HG02642 (cell line): ENCODE measurements around the gene MORC1.
"Not testable (repeated sequence)": the region's sequence is repeated elsewhere in the genome, so short reads cannot be mapped to it uniquely, and the experiment has no call there.

ENCODE experiments used
- ATAC-seq: cut with Tn5 transposase; IDR thresholded peaks from one replicate; pipeline ENCODE4 v1.9.1; 2021; ENCODE audit warnings: mild to moderate bottlenecking; ENCODE audit not compliant: unreplicated experiment, poor library complexity

Gene MORC1, protein sequence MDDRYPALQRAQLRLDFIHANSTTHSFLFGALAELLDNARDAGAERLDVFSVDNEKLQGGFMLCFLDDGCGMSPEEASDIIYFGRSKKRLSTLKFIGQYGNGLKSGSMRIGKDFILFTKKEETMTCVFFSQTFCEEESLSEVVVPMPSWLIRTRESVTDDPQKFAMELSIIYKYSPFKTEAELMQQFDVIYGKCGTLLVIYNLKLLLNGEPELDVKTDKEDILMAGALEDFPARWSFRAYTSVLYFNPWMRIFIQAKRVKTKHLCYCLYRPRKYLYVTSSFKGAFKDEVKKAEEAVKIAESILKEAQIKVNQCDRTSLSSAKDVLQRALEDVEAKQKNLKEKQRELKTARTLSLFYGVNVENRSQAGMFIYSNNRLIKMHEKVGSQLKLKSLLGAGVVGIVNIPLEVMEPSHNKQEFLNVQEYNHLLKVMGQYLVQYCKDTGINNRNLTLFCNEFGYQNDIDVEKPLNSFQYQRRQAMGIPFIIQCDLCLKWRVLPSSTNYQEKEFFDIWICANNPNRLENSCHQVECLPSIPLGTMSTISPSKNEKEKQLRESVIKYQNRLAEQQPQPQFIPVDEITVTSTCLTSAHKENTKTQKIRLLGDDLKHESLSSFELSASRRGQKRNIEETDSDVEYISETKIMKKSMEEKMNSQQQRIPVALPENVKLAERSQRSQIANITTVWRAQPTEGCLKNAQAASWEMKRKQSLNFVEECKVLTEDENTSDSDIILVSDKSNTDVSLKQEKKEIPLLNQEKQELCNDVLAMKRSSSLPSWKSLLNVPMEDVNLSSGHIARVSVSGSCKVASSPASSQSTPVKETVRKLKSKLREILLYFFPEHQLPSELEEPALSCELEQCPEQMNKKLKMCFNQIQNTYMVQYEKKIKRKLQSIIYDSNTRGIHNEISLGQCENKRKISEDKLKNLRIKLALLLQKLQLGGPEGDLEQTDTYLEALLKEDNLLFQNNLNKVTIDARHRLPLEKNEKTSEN

DNA sequence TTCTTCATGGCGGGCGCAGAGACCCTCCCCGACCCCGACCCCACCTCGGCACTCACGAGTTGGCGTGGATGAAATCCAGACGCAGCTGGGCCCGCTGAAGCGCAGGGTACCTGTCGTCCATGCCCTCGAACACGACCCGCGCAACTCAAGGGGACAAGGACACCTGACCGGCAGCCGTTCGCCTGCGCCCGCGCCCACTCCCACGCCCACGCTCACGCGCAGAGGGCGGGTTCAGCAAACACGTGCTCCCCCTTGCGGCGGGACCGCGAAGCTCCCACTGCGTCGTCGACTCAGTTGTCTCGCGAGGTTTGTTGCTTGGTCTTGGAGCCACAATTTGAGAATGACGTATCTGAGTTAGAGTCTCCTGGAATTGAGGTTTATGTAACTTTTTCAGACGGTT is at the start of gene MORC1:
TSS of gene MORC1 (minus strand) at position 196 of the 400 bp plus-strand sequence. CDS start at position 121, 75 bp downstream.
- ATAC-seq, result no peak

DNA sequence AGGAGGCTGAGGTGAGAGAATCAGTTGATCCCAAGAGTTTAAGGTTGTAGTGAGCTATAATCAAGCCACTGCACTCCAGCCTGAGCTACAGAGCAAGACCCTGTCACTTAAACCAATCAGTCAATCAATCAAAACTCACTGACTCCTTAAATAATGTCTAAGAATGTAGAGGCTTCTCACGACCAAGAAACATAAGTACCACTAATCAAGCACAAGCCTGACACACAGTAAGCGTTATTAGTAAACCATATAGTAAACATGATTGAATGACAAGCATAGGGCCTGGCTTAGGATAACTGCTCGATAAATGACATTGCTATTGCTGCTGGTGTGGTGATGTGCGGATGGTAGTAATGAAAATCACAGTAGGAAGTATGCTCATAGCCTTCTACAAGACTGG is 48.0 kb upstream of the MORC1 start:
- no peak for ATAC-seq

DNA sequence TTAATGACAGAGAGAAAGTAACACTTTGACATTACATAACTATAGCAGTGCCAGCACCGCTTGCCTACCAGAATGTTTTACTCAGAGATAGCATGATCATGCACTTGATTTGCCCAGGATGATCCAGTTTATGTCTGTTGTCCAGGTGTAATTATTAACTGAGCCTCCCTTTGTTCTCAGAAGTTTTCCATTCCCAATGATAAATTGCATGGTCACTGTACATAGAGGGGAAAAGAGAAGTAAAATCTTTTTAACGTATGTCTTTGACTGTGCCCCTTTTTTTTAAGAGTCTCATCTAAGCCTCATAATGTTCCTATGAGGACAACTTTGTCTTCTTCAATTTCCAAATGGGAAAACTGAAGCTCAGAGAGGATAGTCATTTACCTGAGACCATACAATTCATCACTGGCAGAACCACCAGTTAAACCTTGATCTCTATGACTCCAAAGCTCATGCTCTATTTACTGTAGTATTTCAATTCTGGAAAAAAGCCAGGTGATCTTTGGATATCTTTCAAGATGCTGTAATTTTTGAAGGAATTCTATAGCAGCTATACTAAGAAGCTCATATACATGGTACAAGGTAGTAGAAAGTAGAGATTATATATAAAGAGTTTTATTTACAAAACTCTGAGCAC is 43.7 kb upstream of the MORC1 start:
- ATAC-seq, result no peak

DNA sequence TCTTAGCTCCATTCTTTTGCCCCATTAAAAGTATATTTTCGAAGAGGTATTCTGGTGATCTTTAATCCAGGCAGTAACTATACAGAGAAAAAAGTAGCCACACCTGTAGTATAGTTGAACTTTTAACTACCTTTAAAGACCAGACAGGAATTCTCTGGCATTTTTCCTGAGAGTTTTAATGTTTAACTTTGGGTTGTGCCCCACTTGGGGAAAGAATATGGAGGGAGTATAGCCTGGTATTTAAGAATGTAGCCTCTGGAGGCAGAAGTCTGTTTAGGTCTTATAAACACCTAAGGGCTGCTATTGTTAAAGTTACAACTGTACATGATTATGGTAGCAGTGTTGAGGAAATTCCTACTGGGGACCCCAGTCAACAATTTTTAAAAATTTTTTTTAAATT is 37.9 kb upstream of the MORC1 start:
- no peak for ATAC-seq

DNA sequence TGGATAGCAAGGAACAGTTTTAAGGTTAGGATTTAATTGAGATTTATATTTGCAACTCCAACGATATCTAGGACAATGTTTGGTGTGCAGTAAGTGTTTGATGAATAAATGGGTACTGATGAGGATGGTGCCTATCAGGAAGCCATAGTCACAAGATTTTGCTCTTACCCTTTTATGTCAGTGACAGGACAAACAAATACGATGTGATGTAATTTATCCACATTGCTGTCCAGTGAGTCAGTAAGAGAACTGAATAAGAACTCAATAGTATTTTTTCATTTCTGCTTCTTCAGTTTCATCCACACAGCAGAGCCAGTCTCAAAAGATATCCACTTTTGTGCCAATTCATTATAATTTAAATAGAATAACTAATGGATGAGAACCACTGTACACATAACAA is 37.0 kb upstream of the MORC1 start:
- no peak for ATAC-seq

DNA sequence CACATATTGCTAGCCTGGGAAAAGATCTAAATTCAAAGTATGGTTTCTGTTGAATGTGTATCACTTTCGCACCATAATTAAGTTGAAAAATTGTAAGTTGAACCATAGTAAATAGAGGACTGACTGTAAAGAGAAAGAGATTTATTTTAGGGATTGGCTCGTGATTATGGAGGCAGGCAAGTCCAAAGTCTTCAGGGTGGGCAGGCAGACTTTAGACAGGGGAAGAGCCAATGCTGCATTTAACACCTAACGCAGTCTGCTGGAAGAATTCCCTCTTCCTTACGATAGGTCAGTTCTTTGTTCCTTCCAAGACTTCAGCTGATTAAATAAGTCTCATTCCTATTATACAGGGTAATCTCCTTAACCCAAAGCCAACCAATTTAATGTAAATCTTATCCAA is 34.4 kb upstream of the MORC1 start:
- no peak for ATAC-seq

DNA sequence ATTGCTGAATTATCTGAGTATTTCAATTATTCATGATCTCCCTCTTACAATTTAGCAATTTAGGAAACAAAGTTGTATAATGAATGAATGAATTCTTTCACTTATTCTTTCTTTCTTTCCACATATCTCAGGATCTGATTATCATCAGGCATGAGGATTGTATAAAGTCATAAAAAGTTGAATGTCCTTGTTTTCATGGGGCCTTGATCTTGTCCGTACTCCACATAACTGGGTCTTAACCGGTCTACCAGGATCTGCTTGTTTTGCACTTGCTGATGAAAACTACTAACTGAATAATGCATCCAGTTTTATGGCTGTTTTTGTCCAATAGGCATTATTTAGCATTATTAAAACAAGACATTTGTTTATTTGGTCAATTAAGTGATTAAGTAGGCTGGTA is 31.1 kb upstream of the MORC1 start:
- ATAC-seq, result no peak

DNA sequence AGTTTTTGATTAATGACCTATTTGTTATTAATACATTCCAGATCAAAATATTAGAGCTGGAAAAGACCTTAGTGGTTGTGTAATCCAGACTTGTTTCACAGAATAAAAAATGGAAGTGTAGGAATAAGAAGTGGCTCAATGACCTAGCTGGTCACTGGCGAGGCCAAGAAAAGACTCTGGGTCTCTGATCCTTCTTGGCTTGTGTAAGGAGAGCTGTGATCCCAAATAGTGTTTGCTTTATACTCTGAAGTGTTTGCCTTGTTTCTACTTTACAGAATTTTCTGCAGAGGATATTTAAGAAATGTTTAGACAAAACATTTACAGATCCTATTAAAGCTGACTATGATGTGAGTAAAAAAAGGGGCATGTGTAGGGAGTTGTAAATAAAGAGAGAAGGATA is 25.7 kb upstream of the MORC1 start:
- no peak for ATAC-seq

DNA sequence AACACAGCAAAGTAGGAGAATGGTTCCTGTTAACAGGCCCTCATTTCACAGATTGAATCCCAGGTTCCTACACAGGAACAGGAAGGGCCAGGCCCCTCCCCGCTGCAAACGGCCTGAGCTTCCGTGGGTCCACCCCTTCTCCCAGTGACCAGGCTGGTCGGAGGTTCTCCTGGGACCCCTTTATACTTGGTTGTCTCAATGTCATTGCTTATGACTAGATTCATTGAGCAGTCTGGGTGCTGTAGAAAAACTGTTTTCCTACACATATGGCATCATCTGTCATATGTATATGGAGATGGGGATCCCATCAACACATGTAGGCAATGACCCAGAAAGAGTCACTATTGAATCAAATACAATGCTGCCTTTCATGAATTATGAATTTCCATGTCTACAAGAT is 22.4 kb upstream of the MORC1 start:
- no peak for ATAC-seq

DNA sequence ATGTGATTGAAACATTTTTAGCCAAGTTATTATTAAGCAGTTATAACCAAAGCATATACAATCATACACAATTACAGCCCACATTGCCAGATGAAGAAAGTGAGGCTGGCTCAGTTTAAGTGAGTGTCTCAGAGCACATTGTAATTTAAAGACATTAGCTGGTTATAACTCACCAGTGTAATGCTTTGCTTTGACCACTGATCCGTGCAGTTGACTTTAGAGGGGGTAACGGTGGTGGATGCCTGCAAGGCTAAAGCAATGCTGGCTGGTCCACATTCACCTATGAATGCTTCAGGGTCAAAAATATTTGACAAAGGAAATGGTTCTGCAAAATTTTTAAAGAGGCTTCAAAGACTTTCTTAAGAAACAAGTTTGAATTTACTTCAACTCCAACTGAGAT is 19.8 kb upstream of the MORC1 start:
- ATAC-seq, result no peak

DNA sequence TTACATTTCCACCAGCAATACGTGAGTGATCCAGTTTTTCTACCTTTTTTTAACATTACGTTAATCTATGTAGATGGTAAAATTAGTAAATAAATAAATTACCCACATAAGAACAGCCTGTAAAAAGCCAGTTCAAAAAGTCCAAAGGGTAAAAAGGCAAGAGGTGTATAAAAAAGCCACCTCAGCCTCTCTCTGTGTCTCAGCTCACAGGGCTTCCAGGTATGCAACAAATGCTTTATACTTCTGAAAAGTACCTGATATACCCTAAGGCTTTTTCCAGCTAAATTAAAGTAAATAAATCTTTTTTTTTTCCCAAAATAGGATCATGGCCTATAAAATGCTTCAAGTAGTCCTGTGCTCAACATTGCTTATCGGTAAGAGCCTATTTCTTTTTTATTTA is 18.6 kb upstream of the MORC1 start, which contains the start of gene C3orf85:
TSS of gene C3orf85 (plus strand) at position 197 of the 400 bp plus-strand sequence. CDS start at position 326, 129 bp downstream.
- no peak for ATAC-seq

DNA sequence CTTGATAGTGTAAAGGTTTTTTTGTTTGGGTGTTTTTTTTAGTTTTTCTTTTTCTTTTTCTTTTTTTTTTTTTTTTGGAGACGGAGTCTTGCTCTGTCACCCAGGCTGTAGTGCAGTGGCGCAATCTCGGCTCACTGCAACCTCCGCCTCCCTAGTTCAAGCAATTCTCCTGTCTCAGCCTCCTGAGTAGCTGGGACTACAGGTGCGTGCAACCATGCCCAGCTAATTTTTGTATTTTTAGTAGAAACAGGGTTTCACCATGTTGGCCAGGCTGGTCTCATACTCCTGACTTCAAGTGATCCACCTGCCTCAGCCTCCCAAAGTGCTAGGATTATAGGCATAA is 15.5 kb upstream of the MORC1 start:
- ATAC-seq, result not testable (repeated sequence)

DNA sequence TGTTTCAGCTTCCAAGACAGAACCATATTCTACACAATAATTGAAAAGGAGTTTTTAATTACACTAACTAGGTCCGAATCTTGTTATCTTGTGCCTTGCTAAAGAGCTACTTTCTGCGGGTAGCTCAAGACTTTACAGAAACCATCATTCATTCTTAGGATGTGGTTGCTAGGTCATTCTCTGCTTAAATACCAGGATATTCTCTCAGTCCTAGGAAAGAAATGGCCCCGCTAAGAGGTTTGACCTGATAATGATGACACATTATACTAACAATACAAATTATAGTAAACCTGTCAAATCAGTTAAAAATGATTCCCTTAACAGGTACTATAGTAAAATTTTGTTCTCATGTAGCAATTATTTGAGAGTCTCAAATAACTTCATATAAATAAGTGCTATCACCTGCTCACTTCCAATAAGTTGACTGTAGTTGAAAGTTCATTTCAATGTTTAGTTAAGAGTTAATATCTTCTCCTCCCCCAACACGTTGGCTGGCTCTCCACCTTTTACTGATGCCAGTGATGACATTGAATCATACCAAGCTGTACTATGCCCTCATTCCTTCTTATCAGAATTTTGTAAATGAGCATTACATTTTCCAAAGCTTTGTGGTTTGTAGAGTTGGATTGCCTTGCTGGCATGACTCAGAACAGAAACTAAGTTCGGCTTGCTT is 15.0 kb upstream of the MORC1 start:
- ATAC-seq, result no peak

DNA sequence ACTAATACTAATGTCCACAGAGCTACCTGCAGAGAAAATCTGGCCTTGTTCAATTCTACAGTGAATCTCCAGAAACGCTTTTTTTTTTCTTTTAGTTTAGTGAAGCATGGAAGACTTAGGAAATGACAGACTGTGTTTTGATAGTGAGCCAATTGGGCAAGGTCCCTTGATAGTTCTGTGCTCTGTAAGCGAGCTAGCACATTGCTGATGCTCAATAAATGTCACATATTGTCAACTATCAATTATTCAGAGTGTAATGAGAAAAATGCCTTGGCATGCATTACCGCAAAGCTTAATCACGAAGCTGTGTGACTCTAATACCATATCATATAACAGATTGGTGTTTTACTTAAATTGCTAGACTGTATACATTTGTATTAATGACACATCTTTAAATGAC is 13.3 kb upstream of the MORC1 start:
- ATAC-seq, result no peak

DNA sequence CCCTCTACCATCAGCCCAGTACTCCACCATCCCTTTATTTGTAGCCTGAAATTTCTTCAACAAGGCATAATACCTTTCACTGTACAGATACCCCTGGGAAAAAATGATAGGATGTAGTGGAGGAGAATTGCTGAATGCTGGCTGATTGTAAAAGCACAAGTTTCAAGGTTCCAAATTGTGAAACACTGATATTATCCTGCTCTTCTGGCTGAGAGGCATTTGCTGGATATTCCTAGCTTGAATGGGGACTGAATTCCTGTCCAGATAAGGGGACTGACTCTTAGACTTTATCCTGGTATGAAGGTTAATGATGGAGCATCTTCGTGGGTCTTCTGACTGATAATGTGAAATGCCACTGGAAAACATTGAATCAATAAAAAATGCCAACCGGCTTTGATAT is 9.6 kb upstream of the MORC1 start:
- ATAC-seq, result no peak

DNA sequence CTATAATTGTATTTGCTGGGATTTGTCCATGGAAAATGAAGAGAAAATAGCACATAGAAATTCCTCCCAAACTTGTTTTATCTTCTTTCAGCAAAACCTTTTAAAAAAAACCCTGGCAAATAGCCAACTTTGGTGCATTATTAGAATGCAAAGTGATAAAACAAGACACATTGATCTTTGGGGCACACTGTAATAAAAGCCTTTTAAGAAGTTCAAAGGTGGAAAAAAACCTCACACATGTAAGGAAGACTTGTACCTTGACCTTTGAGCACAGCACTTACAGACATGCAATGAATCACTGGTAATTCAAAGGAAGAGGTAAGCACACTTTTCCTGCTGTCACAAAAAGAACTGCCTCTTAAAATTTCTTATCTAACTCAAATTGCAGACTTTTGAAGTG is 8.0 kb upstream of the MORC1 start:
- no peak for ATAC-seq

DNA sequence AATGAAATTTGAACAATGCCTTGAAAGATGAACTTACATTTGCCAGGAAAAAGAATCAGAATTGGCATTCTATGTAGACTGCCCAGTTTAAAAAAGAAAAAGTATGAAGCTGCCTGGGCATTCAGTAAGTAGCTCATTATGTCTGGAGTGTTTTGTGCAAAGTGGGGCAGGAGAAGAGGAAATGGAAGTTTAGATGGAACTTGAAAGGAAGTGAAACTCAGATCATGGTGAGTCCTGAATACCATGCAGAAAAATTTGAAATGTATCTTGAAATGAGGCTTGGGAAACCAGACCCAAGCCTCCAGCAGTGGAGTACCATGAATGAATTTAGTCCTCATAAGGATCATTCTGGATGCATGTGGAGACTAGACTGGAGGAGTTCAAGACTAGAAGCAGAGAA is 4.8 kb upstream of the MORC1 start:
- no peak for ATAC-seq

DNA sequence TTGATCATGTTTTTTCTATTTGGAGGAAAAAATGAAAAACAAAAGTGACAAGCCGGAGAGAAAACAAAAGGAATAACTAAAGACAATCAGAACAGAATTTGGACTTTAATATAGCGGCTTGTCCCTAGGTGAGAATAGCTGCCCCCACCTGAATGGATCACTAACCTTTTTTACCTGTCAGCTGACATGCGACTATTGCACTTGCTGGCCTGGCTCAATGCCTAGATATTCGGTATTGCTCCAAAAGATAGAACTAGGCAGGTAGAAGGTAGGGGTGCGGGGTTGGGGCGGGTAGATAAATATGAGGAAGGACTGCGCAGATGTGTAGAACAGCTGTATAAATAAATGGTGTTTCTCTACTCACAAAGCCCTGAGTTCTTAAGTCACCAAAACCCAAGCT is 650 bp upstream of the MORC1 start:
- no peak for ATAC-seq

DNA sequence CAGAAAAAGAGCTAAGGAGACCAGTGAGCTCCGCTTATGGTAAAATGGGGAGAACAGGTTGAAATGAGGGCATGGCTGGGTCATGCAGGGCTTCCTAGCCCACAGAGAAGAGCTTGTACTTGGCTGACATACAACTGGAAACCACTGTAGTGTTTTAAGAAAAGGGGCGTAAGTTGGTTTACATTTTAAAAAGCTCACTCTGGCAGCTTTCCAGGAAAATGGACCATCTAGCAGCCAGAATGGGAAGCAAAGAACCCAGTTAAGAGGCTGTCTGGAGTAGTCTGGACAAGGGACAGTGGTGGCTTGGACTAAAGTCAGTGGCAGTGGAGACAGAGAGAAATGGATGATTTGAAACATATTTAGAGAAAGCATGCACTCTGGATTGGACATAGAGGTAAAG is 1.9 kb downstream of the MORC1 start:
- no peak for ATAC-seq

DNA sequence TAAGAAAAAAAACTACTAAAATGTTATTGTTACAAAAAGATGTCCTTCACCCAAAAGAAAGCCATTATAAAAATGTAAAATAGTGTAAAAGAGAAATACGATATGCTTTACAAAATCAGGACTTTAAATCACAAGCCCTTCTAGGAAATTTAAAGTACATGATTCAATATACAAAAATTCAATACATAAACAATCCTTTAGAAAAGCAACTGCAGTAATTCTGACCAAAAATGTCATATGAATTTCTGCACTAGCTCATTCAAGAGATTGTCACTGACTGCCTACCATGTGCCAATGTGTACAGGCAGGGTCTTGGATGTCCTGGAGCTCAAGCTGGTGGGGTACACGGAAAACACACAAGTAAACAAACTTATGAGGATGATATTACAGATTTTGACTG is 2.5 kb downstream of the MORC1 start:
- no peak for ATAC-seq
